ENCODE measurements around the gene CYTH4.

DNA sequence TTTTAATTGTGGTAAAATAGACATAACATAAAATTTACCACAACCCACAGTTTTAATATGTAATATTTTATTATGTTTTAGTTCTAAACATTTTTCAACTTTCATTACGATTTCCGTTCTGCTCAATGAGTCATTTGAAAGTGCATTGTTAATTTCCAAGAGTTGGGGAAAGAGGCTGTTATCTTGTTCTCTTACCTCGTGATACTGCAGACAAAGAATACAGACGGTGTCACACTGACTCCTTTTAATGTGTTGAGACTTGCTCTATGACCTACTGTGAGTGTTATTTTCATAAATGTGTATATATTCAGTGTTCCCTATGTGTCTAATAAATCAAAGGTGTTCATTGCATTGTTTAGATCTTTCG, 27.5 kb upstream of the CYTH4 start:
- no peak for TF ChIP-seq POLR2A (IDR thresholded peaks at IDR 0.05)
- TF ChIP-seq, protein P1, sequence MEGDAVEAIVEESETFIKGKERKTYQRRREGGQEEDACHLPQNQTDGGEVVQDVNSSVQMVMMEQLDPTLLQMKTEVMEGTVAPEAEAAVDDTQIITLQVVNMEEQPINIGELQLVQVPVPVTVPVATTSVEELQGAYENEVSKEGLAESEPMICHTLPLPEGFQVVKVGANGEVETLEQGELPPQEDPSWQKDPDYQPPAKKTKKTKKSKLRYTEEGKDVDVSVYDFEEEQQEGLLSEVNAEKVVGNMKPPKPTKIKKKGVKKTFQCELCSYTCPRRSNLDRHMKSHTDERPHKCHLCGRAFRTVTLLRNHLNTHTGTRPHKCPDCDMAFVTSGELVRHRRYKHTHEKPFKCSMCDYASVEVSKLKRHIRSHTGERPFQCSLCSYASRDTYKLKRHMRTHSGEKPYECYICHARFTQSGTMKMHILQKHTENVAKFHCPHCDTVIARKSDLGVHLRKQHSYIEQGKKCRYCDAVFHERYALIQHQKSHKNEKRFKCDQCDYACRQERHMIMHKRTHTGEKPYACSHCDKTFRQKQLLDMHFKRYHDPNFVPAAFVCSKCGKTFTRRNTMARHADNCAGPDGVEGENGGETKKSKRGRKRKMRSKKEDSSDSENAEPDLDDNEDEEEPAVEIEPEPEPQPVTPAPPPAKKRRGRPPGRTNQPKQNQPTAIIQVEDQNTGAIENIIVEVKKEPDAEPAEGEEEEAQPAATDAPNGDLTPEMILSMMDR (IDR thresholded peaks at IDR 0.05): no peak

Measured in uterus (tissue), 2 donors.